NCI-H2227 (cell line): ENCODE measurements around the gene C2orf80.
"Not testable (repeated sequence)": the region's sequence is repeated elsewhere in the genome, so short reads cannot be mapped to it uniquely, and the experiment has no call there.

Experiments used
- DNase-seq: peaks from one replicate; lab custom pipeline; 2025; ENCODE audit not compliant: unreplicated experiment; lab: John Stamatoyannopoulos, UW

Gene C2orf80

GRCh38 chr2:208189810-208190503 lies at the start of gene C2orf80:
C2orf80 (minus strand) TSS chr2:208190030; CDS start chr2:208186986, 3,044 bp downstream.
- peak; percentile 72 for DNase-seq

GRCh38 chr2:208235860-208236259 lies 46.0 kb upstream of the C2orf80 start:
- DNase-seq: no peak

GRCh38 chr2:208234786-208235185 lies 45.0 kb upstream of the C2orf80 start:
- no peak for DNase-seq

- DNase-seq: no peak
Observed at GRCh38 chr2:208228476-208228875, 38.6 kb upstream of the C2orf80 start.

GRCh38 chr2:208227581-208228232 lies 37.9 kb upstream of the C2orf80 start:
- DNase-seq: no peak

- no peak for DNase-seq
Observed at GRCh38 chr2:208224802-208225201, 35.0 kb upstream of the C2orf80 start.

GRCh38 chr2:208222351-208222750 lies 32.5 kb upstream of the C2orf80 start:
- no peak for DNase-seq

- not testable (repeated sequence) for DNase-seq
Observed at GRCh38 chr2:208221873-208222272, 32.0 kb upstream of the C2orf80 start.

- DNase-seq: no peak
Observed at GRCh38 chr2:208210688-208211451, 21.0 kb upstream of the C2orf80 start.

GRCh38 chr2:208208335-208209085 lies 18.7 kb upstream of the C2orf80 start:
- DNase-seq: no peak

GRCh38 chr2:208207769-208208168 lies 17.9 kb upstream of the C2orf80 start:
- no peak for DNase-seq

- no peak for DNase-seq
Observed at GRCh38 chr2:208204166-208204565, 14.3 kb upstream of the C2orf80 start.

GRCh38 chr2:208195531-208195930 lies 5.7 kb upstream of the C2orf80 start:
- DNase-seq: no peak

- DNase-seq: no peak
Observed at GRCh38 chr2:208192611-208193236, 2.9 kb upstream of the C2orf80 start.

GRCh38 chr2:208189069-208189809 lies 591 bp downstream of the C2orf80 start:
- DNase-seq: peak; percentile 44

GRCh38 chr2:208186893-208187292 lies 2.9 kb downstream of the C2orf80 start:
- no peak for DNase-seq

- no peak for DNase-seq
Observed at GRCh38 chr2:208186465-208186864, 3.4 kb downstream of the C2orf80 start.

GRCh38 chr2:208183972-208184705 lies 5.7 kb downstream of the C2orf80 start:
- DNase-seq: no peak

- no peak for DNase-seq
Observed at GRCh38 chr2:208183526-208183925, 6.3 kb downstream of the C2orf80 start.
